Astrocyte of the hippocampus (primary cell): ENCODE data around the gene MAGEA11.
"Not testable (repeated sequence)": the region's sequence is repeated elsewhere in the genome, so short reads cannot be mapped to it uniquely, and the experiment has no call there.

Experiments
- DNase-seq: peaks from one replicate; pipeline ENCODE4 v3.0.0; 2011; ENCODE audit warnings: low read depth, low spot score

The MAGEA11 gene

GRCh38 chrX:149718757-149719156 lies 6.9 kb downstream of the MAGEA11 start:
- DNase-seq = no peak

- DNase-seq = peak; percentile 36
These were observed 8.3 kb downstream of the MAGEA11 start for GRCh38 chrX:149720021-149720689.

- DNase-seq = not testable (repeated sequence)
These were observed 9.4 kb downstream of the MAGEA11 start for GRCh38 chrX:149721241-149721640.

GRCh38 chrX:149721778-149722177 lies 9.9 kb downstream of the MAGEA11 start:
- DNase-seq = no peak

- not testable (repeated sequence) for DNase-seq
These were observed 11.8 kb downstream of the MAGEA11 start for GRCh38 chrX:149723583-149724118.

- DNase-seq = not testable (repeated sequence)
These were observed 15.4 kb downstream of the MAGEA11 start for GRCh38 chrX:149727308-149727707.

GRCh38 chrX:149742269-149742668 lies 30.4 kb downstream of the MAGEA11 start:
- DNase-seq = not testable (repeated sequence)

GRCh38 chrX:149746390-149747007 lies 34.6 kb downstream of the MAGEA11 start:
- not testable (repeated sequence) for DNase-seq

GRCh38 chrX:149757206-149758067 lies 45.6 kb downstream of the MAGEA11 start:
- DNase-seq = no peak

GRCh38 chrX:149758068-149758714 lies 46.3 kb downstream of the MAGEA11 start:
- DNase-seq = no peak

- DNase-seq = not testable (repeated sequence)
These were observed 46.8 kb downstream of the MAGEA11 start for GRCh38 chrX:149758715-149759078.

- DNase-seq = no peak
These were observed 48.0 kb downstream of the MAGEA11 start for GRCh38 chrX:149759824-149760223.

- DNase-seq = no peak
These were observed 49.1 kb downstream of the MAGEA11 start for GRCh38 chrX:149760965-149761364.

- not testable (repeated sequence) for DNase-seq
These were observed 50.2 kb downstream of the MAGEA11 start for GRCh38 chrX:149761858-149762674.

- no peak for DNase-seq
These were observed 51.1 kb downstream of the MAGEA11 start for GRCh38 chrX:149762696-149763614.
